WTC11 (cell line): ENCODE measurements around the gene KLHL10.

Source experiments
- CBFB ChIP-seq: sonication (generic); formaldehyde crosslinking; IDR thresholded peaks from 2 replicates; pipeline ENCODE4 v1.8.1; 2022; ENCODE audit warnings: mild to moderate bottlenecking, low read depth, missing genetic modification reagents
- CTCF ChIP-seq: fragments of 200-600 bp; IDR thresholded peaks from 2 replicates; pipeline ENCODE4 v1.8.0; 2022; ENCODE audit warnings: antibody characterized with exemption
- E2F4 ChIP-seq: sonication (generic); formaldehyde crosslinking; IDR thresholded peaks from 2 replicates; pipeline ENCODE4 v1.8.1; 2022; ENCODE audit warnings: low read depth, mild to moderate bottlenecking, moderate library complexity, missing genetic modification reagents, borderline replicate concordance
- ELF4 ChIP-seq: sonication (generic); formaldehyde crosslinking; IDR thresholded peaks from 2 replicates; pipeline ENCODE4 v1.8.1; 2022; ENCODE audit warnings: low read depth, mild to moderate bottlenecking, moderate library complexity, missing genetic modification reagents
- GRHL2 ChIP-seq: fragments of 250-450 bp; sonication (Bioruptor Pico); IDR thresholded peaks from 2 replicates; pipeline ENCODE4 v1.8.0; 2022; ENCODE audit warnings: mild to moderate bottlenecking, moderate library complexity; ENCODE audit not compliant: insufficient replicate concordance, severe bottlenecking
- PREB ChIP-seq: sonication (generic); formaldehyde crosslinking; IDR thresholded peaks from 2 replicates; pipeline ENCODE4 v1.8.1; 2022; ENCODE audit warnings: mild to moderate bottlenecking, missing genetic modification reagents, moderate library complexity, borderline replicate concordance
- SMAD3 ChIP-seq: sonication (generic); formaldehyde crosslinking; IDR thresholded peaks from 2 replicates; pipeline ENCODE4 v1.8.0; 2022; ENCODE audit warnings: missing genetic modification reagents, mild to moderate bottlenecking, borderline replicate concordance
- SMAD4 ChIP-seq: sonication (generic); formaldehyde crosslinking; IDR thresholded peaks from 2 replicates; pipeline ENCODE4 v1.8.0; 2022; ENCODE audit warnings: mild to moderate bottlenecking, missing genetic modification reagents
- ZNF281 ChIP-seq: sonication (generic); formaldehyde crosslinking; IDR thresholded peaks from 2 replicates; pipeline ENCODE4 v1.8.0; 2023; ENCODE audit warnings: mild to moderate bottlenecking, missing genetic modification reagents
- ZNF317 ChIP-seq: sonication (generic); formaldehyde crosslinking; IDR thresholded peaks from 2 replicates; pipeline ENCODE4 v1.8.1; 2023; ENCODE audit warnings: low read depth, mild to moderate bottlenecking, moderate library complexity, missing genetic modification reagents, borderline replicate concordance
- TF ChIP-seq, protein P1 (sequence below): sonication (generic); formaldehyde crosslinking; IDR thresholded peaks from 2 replicates; pipeline ENCODE4 v1.8.1; 2022; ENCODE audit warnings: missing genetic modification reagents, borderline replicate concordance
- TF ChIP-seq, protein P2 (sequence below): sonication (generic); formaldehyde crosslinking; IDR thresholded peaks from 2 replicates; pipeline ENCODE4 v1.8.0; 2023; ENCODE audit warnings: missing genetic modification reagents, mild to moderate bottlenecking, borderline replicate concordance
- TF ChIP-seq, protein P3 (sequence below): sonication (generic); formaldehyde crosslinking; IDR thresholded peaks from 2 replicates; pipeline ENCODE4 v1.8.0; 2022; ENCODE audit warnings: mild to moderate bottlenecking, missing genetic modification reagents

GRCh38 chr17:41803049-41804020, 34.3 kb upstream of the KLHL10 start:
- TF ChIP-seq, protein P1, sequence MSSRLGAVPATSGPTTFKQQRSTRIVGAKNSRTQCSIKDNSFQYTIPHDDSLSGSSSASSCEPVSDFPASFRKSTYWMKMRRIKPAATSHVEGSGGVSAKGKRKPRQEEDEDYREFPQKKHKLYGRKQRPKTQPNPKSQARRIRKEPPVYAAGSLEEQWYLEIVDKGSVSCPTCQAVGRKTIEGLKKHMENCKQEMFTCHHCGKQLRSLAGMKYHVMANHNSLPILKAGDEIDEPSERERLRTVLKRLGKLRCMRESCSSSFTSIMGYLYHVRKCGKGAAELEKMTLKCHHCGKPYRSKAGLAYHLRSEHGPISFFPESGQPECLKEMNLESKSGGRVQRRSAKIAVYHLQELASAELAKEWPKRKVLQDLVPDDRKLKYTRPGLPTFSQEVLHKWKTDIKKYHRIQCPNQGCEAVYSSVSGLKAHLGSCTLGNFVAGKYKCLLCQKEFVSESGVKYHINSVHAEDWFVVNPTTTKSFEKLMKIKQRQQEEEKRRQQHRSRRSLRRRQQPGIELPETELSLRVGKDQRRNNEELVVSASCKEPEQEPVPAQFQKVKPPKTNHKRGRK (CRISPR knock-in tag), result no peak
- TF ChIP-seq CTCF (no peak), ELF4 (no peak), SMAD4 (CRISPR knock-in tag) (no peak), PREB (CRISPR knock-in tag) (no peak), ZNF281 (no peak), ZNF317 (no peak), CBFB (CRISPR knock-in tag) (no peak), SMAD3 (CRISPR knock-in tag) (no peak), GRHL2 (CRISPR knock-in tag) (no peak), E2F4 (CRISPR knock-in tag) (no peak)
- TF ChIP-seq, protein P2, sequence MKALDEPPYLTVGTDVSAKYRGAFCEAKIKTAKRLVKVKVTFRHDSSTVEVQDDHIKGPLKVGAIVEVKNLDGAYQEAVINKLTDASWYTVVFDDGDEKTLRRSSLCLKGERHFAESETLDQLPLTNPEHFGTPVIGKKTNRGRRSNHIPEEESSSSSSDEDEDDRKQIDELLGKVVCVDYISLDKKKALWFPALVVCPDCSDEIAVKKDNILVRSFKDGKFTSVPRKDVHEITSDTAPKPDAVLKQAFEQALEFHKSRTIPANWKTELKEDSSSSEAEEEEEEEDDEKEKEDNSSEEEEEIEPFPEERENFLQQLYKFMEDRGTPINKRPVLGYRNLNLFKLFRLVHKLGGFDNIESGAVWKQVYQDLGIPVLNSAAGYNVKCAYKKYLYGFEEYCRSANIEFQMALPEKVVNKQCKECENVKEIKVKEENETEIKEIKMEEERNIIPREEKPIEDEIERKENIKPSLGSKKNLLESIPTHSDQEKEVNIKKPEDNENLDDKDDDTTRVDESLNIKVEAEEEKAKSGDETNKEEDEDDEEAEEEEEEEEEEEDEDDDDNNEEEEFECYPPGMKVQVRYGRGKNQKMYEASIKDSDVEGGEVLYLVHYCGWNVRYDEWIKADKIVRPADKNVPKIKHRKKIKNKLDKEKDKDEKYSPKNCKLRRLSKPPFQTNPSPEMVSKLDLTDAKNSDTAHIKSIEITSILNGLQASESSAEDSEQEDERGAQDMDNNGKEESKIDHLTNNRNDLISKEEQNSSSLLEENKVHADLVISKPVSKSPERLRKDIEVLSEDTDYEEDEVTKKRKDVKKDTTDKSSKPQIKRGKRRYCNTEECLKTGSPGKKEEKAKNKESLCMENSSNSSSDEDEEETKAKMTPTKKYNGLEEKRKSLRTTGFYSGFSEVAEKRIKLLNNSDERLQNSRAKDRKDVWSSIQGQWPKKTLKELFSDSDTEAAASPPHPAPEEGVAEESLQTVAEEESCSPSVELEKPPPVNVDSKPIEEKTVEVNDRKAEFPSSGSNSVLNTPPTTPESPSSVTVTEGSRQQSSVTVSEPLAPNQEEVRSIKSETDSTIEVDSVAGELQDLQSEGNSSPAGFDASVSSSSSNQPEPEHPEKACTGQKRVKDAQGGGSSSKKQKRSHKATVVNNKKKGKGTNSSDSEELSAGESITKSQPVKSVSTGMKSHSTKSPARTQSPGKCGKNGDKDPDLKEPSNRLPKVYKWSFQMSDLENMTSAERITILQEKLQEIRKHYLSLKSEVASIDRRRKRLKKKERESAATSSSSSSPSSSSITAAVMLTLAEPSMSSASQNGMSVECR (CRISPR knock-in tag), result no peak
- TF ChIP-seq, protein P3, sequence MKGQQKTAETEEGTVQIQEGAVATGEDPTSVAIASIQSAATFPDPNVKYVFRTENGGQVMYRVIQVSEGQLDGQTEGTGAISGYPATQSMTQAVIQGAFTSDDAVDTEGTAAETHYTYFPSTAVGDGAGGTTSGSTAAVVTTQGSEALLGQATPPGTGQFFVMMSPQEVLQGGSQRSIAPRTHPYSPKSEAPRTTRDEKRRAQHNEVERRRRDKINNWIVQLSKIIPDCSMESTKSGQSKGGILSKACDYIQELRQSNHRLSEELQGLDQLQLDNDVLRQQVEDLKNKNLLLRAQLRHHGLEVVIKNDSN (CRISPR knock-in tag), result no peak
